GM10266 (cell line): ENCODE results near the gene GABRG3.

Experiments
- DNase-seq: peaks from one replicate; pipeline ENCODE4 v3.0.0; 2012; ENCODE audit errors: extremely low spot score
- CTCF ChIP-seq: IDR thresholded peaks from 2 replicates; pipeline ENCODE4 v1.5.1; 2012; ENCODE audit warnings: mild to moderate bottlenecking, low read depth; ENCODE audit not compliant: control insufficient read depth, insufficient read depth; ENCODE audit errors: missing control alignments

Gene GABRG3

GRCh38 chr15:27256446-27256845 lies 285.5 kb downstream of the GABRG3 start:
- TF ChIP-seq CTCF = no peak

GRCh38 chr15:27258287-27258686 lies 287.3 kb downstream of the GABRG3 start:
- no peak for DNase-seq

More at GRCh38 chr15:27256446-27256845, 285.5 kb downstream of the GABRG3 start:
- DNase-seq = no peak

GRCh38 chr15:27260523-27260922 lies 289.5 kb downstream of the GABRG3 start:
- DNase-seq = no peak
- no peak for TF ChIP-seq CTCF

More at GRCh38 chr15:27258287-27258686, 287.3 kb downstream of the GABRG3 start:
- TF ChIP-seq CTCF = no peak

- DNase-seq = no peak
- no peak for TF ChIP-seq CTCF
Observed at GRCh38 chr15:27268923-27269322, 297.9 kb downstream of the GABRG3 start.

GRCh38 chr15:27271258-27271657 lies 300.3 kb downstream of the GABRG3 start:
- no peak for TF ChIP-seq CTCF
- no peak for DNase-seq

GRCh38 chr15:27272427-27272826 lies 301.4 kb downstream of the GABRG3 start:
- no peak for TF ChIP-seq CTCF

GRCh38 chr15:27273506-27273905 lies 302.5 kb downstream of the GABRG3 start:
- no peak for TF ChIP-seq CTCF
- DNase-seq = no peak

More at GRCh38 chr15:27272427-27272826, 301.4 kb downstream of the GABRG3 start:
- no peak for DNase-seq
